Measurements from ENCODE around the gene RGS8.

DNA sequence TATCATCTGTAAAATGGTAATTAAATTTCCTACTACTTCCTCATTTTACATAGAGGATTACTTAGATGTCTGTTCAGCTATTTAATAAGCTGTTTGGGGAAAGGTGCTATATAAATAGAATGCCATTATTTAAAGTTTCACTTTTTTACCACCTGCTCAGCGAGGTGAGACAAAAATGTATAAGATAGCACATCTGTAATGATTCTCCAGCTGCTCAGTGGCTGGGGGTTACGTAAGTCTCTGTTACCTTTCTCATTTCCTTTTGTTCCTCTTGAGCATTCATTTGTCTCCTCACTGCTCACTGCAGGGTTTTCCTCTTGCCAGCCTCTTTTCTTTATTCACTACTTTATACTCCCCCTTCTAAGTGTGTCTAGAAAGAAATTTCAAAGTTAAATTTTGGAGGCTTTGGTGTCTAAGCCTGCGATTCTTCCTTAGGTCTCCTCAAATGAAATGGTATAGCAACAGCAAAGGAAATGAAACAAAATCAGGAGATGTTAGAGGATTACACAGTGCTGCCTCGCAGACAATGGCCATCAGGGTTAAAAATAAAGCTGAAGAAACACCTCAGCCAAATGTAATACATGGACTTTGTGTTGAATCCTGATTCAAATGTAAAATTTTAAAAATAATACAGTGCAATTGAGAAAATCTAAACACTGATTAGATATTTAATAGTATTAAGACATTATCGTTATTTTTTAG, 6.8 kb downstream of the RGS8 start:
- TF ChIP-seq POLR2AphosphoS5 (IDR thresholded peaks at IDR 0.05; ENCODE audit: low read depth, low read length) (no peak), POLR2A (IDR thresholded peaks at IDR 0.05; ENCODE audit: low read depth, low read length) (no peak)

All from GM12892 (cell line).